Ishikawa (cell line): ENCODE results near the gene HOXC10.

Source experiments
- CEBPB ChIP-seq: IDR thresholded peaks from 2 replicates; pipeline ENCODE4 v1.6.1; 2012
- EGR1 ChIP-seq: IDR thresholded peaks from 2 replicates; pipeline ENCODE4 v1.6.1; 2012
- EP300 ChIP-seq: IDR thresholded peaks from 2 replicates; pipeline ENCODE4 v1.6.1; 2012; ENCODE audit warnings: borderline replicate concordance
- FOXM1 ChIP-seq: IDR thresholded peaks from 2 replicates; pipeline ENCODE4 v1.6.1; 2012; ENCODE audit warnings: low read depth, borderline replicate concordance
- RAD21 ChIP-seq: IDR thresholded peaks from 2 replicates; pipeline ENCODE4 v1.6.1; 2012; ENCODE audit warnings: low read depth
- TAF1 ChIP-seq: IDR thresholded peaks from 2 replicates; pipeline ENCODE4 v1.6.1; 2012; ENCODE audit warnings: low read depth, mild to moderate bottlenecking
- TCF12 ChIP-seq: IDR thresholded peaks from 2 replicates; pipeline ENCODE4 v1.6.1; 2012; ENCODE audit warnings: low read depth
- TEAD4 ChIP-seq: IDR thresholded peaks from 2 replicates; pipeline ENCODE4 v1.6.1; 2012
- YY1 ChIP-seq: IDR thresholded peaks from 2 replicates; pipeline ENCODE4 v1.6.1; 2012; ENCODE audit warnings: low read depth
- ZBTB7A ChIP-seq: IDR thresholded peaks from 2 replicates; pipeline ENCODE4 v1.6.1; 2012; ENCODE audit warnings: low read depth
- TF ChIP-seq, protein P1 (sequence below): IDR thresholded peaks from 2 replicates; pipeline ENCODE4 v1.6.1; 2012; ENCODE audit warnings: low read depth, mild to moderate bottlenecking
- TF ChIP-seq, protein P2 (sequence below): IDR thresholded peaks from 2 replicates; pipeline ENCODE4 v1.6.1; 2012
- TF ChIP-seq, protein P3 (sequence below): IDR thresholded peaks from 2 replicates; pipeline ENCODE4 v1.6.1; 2012

DNA sequence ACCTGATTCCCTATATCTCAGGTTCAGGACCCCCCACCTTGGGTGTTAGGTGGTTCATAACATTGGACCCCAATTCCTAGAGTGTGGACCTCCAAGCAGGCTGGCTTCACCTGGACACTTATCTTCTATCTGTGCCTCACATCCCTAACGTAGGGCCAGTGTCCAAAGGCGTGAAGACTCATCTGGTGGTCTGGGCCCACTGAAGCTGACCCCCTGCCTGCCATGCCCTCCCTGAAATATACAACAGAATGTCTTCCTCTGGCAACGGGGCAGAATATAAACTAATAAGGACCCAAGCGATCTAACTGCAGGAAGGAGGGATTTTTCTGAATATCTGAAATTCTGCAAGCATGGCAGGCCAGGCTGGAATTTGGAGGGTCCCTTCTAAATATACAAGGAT is 40.7 kb upstream of the HOXC10 start:
- TF ChIP-seq RAD21: no peak
- TF ChIP-seq ZBTB7A: no peak
- no peak for TF ChIP-seq CEBPB
- no peak for TF ChIP-seq EGR1
- TF ChIP-seq, protein P1, sequence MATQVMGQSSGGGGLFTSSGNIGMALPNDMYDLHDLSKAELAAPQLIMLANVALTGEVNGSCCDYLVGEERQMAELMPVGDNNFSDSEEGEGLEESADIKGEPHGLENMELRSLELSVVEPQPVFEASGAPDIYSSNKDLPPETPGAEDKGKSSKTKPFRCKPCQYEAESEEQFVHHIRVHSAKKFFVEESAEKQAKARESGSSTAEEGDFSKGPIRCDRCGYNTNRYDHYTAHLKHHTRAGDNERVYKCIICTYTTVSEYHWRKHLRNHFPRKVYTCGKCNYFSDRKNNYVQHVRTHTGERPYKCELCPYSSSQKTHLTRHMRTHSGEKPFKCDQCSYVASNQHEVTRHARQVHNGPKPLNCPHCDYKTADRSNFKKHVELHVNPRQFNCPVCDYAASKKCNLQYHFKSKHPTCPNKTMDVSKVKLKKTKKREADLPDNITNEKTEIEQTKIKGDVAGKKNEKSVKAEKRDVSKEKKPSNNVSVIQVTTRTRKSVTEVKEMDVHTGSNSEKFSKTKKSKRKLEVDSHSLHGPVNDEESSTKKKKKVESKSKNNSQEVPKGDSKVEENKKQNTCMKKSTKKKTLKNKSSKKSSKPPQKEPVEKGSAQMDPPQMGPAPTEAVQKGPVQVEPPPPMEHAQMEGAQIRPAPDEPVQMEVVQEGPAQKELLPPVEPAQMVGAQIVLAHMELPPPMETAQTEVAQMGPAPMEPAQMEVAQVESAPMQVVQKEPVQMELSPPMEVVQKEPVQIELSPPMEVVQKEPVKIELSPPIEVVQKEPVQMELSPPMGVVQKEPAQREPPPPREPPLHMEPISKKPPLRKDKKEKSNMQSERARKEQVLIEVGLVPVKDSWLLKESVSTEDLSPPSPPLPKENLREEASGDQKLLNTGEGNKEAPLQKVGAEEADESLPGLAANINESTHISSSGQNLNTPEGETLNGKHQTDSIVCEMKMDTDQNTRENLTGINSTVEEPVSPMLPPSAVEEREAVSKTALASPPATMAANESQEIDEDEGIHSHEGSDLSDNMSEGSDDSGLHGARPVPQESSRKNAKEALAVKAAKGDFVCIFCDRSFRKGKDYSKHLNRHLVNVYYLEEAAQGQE: no peak
- TF ChIP-seq EP300: no peak
- no peak for TF ChIP-seq YY1
- TF ChIP-seq, protein P2, sequence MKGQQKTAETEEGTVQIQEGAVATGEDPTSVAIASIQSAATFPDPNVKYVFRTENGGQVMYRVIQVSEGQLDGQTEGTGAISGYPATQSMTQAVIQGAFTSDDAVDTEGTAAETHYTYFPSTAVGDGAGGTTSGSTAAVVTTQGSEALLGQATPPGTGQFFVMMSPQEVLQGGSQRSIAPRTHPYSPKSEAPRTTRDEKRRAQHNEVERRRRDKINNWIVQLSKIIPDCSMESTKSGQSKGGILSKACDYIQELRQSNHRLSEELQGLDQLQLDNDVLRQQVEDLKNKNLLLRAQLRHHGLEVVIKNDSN: no peak
- no peak for TF ChIP-seq TAF1
- no peak for TF ChIP-seq TCF12
- TF ChIP-seq FOXM1: no peak
- TF ChIP-seq, protein P3, sequence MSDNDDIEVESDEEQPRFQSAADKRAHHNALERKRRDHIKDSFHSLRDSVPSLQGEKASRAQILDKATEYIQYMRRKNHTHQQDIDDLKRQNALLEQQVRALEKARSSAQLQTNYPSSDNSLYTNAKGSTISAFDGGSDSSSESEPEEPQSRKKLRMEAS: no peak
- no peak for TF ChIP-seq TEAD4
